SHP77 (cell line): ENCODE data around the gene ABCA1.
A peak's percentile ranks its signal among the peaks of the same experiment; 100 is the strongest.
"Not testable (repeated sequence)": the region's sequence is repeated elsewhere in the genome, so short reads cannot be mapped to it uniquely, and the experiment has no call there.

Experiments
- DNase-seq, 2 experiments: peaks; one replicate each; lab custom pipeline; 2025; lab: John Stamatoyannopoulos, UW

The ABCA1 gene

DNA sequence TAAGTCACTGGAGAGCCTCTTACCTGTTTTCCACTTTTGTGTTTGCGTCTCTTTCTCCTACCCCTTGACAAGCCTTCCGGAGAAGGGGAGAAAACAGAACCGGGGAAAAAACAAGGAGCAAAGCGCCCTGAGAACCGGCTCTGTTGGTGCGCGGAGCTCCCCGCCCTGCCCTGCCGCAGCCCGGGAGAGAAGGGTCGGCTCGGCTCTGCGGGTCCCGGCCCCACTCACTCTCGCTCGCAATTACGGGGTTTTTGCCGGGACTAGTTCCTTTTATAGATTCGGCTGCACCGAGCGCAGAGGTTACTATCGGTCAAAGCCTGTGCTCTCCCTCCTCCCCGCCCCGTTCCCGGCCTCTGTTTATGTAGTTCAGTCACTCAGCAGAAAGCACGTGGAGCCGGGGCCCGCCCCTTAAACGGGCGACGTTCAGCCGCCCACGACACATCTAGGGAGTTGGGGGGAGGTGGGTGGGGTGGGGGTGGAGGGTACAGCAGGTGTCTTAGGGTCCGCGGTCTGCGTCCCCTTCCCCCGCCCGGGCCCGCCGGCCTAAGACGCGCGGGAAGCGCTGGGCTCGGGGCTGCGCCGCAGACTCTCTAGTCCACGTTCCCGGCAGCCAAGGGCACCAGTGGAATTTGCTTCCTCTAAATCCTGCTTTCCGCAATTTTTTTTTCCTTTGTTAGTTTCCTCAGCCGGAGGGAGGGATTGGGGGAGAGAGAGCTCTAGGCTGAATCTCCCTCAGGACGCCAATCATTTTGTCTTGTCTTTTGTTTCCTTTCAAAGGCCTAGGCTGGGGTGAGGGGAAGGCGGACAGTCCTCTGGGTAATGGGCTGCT is at the start of gene ABCA1:
ABCA1 (minus strand) TSS at position 244 of the 829 bp plus-strand sequence. CDS start 24,476 bp downstream, outside the sequence.
- DNase-seq = no peak

- DNase-seq = no peak
Measured at GRCh38 chr9:104977580-104977979, 49.6 kb upstream of the ABCA1 start.

- DNase-seq = no peak
Measured at GRCh38 chr9:104977168-104977567, 49.2 kb upstream of the ABCA1 start.

- not testable (repeated sequence) for DNase-seq
Measured at GRCh38 chr9:104975966-104976595, 48.1 kb upstream of the ABCA1 start.

DNA sequence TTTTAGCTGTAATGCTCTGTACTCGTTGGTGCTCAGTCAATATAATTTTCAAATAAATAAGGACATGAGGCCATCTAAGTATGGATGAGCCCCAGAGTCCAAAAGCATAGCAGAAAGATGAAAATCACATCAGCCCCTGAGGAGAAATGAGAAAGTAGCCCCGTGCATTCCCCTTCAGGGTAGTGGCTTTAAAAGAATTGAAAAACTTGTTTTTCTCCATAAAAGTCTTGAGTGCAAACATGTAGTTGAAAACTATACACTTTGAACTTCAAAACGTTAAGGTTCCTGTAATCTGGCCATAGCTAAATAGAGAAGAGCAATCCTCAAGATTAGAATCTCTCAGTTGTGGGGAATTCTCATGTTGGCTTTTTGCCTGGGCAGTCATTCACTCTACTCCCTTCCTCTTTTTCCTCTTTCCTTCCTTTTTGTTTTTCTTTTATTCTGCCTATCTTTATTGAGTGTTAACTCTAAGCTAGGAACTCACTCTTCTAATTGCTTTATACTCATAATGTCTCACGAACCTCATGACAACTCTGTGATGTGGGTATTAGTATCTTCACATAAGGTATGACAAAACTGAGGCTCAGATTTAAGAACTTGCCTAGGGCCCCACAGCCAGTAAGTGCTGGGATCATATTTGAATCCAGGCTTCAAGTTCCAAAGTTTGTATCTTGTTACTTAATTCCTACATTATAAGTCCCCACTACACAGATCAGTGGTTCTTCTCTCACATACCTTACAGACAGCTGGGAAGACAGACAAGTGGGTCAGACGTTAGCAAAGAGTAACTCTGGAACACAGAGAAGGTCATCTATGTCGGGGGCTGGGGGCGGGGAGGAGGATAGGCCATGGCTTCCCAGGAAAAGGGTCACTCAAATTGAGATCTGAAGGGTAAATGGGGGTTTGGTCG is 46.4 kb upstream of the ABCA1 start:
- no peak for DNase-seq

GRCh38 chr9:104972242-104972866 is 44.4 kb upstream of the ABCA1 start:
- no peak for DNase-seq

GRCh38 chr9:104971511-104971910 is 43.6 kb upstream of the ABCA1 start:
- DNase-seq = no peak

GRCh38 chr9:104970271-104970987 is 42.5 kb upstream of the ABCA1 start:
- DNase-seq = peak in 1 of 2 experiments; percentile 9

DNA sequence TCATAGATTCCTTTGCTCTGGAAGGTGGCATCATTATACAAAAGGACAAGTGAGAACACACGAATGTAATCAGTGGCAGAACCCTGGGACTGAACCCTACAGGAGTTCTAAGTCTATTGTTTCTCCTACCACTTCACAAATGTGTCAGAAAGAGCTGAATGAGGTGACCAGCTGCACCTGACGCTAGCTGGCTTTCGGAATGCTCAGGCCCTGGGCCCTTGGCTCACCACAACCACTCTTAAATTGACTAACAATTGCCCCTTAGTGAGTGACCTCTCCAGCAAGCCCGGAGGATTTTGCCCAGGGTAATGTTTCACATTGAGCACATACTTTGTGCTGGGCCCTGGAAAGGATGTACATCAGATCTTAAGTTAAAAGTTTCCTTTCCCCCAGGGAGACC is 41.2 kb upstream of the ABCA1 start:
- peak in 1 of 2 experiments; percentile 4 for DNase-seq

- DNase-seq = peak; percentile 80 to 83
Measured at GRCh38 chr9:104968025-104968982, 40.3 kb upstream of the ABCA1 start.

DNA sequence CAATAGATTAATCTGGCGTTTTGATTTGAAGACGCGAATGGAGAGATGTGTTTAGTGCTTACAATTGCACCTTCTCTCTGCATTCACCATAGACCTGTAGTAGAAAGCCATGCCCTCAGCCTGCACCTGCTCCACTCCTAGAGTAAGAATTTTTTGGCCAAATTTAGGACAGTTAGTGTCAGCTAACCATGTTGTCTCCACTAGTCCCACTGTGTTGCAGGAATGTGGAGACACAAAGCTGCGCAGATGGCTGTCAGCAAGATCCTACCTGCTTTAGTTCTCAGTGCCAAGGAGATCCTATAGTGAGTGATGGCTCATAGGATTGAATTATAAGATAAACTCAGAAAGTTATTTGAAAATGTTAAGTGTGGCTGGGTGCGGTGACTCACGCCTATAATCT is 35.1 kb upstream of the ABCA1 start:
- no peak for DNase-seq

- DNase-seq = no peak
Measured at GRCh38 chr9:104961701-104962359, 33.9 kb upstream of the ABCA1 start.

DNA sequence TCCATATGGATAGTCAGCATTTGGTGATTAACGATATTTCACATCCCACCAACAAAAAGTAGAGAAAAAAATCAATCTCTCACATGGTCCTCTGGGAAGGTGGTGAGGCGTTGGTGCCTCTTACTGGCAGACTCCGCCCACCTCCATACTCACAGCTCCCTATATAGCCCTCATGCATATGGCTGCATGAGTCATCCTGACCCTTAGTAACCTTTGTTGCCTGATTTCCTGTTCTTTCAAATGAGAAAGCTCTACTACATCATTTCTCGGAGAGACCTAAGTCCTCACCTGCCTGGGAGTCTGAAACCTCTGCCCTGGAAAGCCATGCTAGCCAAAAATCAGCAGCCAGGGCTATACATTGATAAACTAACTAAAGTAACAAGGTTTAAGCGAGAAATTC is 33.3 kb upstream of the ABCA1 start:
- DNase-seq = peak; percentile 19 to 54

- DNase-seq = peak in 1 of 2 experiments; percentile 30
Measured at GRCh38 chr9:104960662-104961061, 32.7 kb upstream of the ABCA1 start.

- DNase-seq = no peak
Measured at GRCh38 chr9:104958751-104959150, 30.8 kb upstream of the ABCA1 start.

GRCh38 chr9:104958006-104958405 is 30.1 kb upstream of the ABCA1 start:
- not testable (repeated sequence) for DNase-seq

DNA sequence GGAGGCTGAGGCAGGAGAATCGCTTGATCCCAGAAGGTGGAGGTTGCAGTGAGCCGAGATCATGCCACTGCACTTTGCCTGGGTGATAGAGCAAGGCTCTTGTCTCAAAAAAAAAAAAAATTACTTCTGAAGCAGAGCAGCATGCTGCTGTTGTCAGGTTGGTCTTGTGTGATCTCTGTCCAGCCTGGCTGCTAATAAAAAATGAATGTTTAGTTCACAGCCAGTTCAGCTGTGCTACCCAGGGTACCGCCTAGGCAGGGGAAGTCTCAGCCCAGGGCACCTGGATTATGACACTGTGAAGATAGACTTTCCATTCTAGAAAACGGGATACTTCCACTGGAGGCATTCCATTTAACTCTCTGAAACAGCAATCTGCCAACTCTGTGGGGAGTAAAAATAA is 23.5 kb upstream of the ABCA1 start:
- no peak for DNase-seq

GRCh38 chr9:104950838-104951237 is 22.9 kb upstream of the ABCA1 start:
- DNase-seq = no peak

GRCh38 chr9:104948277-104948676 is 20.3 kb upstream of the ABCA1 start:
- DNase-seq = no peak
